Skin epidermis (tissue), 12 donors: Measurements from ENCODE around the gene KIRREL1.

Experiments used
- H3K27ac ChIP-seq, 21 experiments: fragments of 200-600 bp; sonication (generic) in 11 of 21; one replicate each; pipeline ENCODE4 v1.5.0; 2020; ENCODE audit warnings: mild to moderate bottlenecking in 3 of 21, inconsistent platforms in 2 of 21, moderate library complexity in 2 of 21
- H3K4me3 ChIP-seq, 7 experiments: fragments of 200-600 bp; sonication (generic) in 2 of 7; one replicate each; pipeline ENCODE4 v1.5.0; 2020; ENCODE audit warnings: inconsistent platforms in 2 of 7, mild to moderate bottlenecking in 2 of 7, moderate library complexity in 1 of 7

KIRREL1 gene

DNA sequence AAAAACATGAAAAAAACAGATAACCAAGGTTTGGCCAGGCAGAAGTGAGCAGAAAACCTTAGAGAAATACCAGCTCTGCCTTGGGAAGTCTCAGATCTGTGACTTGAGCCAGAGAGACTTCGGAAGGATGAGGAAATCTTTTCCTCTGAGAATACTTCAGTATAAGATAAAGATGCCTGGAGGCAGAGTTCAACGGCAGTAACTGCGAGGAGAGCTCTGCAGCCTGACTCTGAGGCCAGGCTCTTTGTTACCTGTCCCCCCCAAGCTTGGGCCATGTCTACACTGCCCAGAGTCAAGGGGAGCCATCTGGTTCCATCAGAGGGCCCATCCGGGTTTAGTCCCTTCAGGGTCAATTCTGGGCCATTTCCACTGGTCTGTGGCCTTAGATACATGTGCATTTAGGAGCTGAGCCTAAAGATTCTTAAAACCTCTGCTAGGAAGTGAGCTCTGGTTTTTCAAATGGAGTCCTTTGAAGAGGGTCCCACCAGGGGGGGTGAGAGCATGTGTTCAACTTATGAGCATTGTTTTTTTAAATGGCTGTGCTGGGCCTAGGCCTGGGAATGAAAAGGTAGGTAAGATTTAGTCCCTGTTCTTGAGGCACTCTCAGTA lies 8.7 kb downstream of the KIRREL1 start:
- peak overlapping the region in 14 of 21 experiments; percentile 14 to 76 (median 58) for H3K27ac ChIP-seq

DNA sequence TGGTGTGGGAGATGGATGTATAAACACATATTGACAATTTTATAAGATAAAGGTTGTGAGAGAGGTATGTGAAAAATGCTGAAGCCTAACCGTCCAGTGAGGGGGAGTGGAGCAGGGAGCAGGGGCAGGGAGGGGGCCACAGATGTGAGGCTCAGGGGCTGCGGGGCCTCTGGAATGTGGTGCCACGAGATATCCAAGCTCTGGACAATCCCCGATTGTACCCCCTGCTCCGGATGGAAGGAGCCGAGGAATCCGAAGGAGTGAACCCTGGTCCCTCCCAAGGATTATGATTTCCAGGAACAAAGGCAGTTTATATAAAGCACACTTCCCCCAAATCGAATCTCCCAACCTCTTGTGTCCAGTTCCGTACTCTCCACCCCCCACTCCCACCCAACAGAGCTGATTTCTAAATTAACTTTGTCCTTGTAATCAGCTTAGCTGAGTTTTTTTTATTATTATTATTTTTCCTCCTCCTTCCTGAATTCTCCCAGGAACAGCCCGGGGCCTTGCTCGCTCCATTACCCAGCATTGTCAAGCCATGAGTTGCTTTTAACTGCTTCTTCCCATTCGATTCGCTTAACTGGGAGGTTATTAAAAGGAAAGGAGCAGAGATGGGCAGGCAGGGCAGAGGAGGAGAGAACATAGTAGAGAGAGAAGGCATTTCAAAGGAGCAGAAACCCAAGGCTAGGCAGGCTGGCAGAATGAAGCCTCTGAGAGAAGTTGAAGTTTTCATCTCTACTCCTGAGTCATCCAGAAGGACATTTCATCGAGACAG lies 9.4 kb downstream of the KIRREL1 start:
- peak overlapping the region in 17 of 21 experiments; percentile 15 to 76 (median 60) for H3K27ac ChIP-seq
- H3K4me3 ChIP-seq: no peak overlapping the region

More for the DNA sequence above, 8.7 kb downstream of the KIRREL1 start:
- no peak overlapping the region for H3K4me3 ChIP-seq

DNA sequence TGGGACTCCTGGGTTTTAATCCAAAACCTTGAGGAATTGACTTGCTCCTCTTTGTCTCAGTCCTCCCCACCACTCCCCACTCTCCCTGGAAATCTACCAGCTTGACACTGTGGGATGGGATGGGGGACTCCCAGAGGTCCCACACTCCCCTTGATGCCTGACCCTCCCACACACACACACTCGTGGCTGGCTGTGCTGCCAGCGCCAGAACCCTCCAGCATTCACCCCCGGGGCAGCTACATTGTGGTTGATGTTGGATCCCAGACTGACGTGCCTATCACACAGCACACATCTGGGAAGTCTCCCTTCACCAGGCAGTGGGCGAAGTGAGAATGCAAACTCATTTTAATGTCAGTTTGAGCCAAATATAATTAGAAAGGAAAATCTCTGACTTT lies 10.0 kb downstream of the KIRREL1 start:
- Histone ChIP-seq H3K4me3 (no peak overlapping the region), H3K27ac (peak overlapping the region in 17 of 21 experiments; percentile 15 to 76 (median 60))

DNA sequence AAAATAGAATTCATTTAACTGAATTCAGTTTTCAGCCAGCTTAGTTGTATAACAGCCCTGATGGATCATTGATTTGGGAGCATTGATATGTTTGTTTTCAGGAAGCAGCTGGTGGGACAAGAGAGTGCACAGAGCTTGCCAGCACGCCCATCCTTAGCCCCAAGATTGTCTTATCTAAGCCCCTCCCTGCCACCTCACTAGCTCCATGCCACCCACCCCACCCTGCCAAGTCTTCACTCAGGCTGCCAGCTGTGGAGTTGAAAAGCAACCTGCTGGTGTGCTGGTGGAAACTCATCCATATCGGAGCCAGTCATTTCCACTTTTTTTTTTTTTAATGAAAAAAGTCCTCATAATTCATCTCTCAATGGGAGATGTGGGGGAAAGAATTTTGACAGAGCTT lies 11.8 kb downstream of the KIRREL1 start:
- Histone ChIP-seq H3K4me3 (no peak overlapping the region), H3K27ac (peak overlapping the region in 3 of 21 experiments; percentile 20 to 88 (median 80))

DNA sequence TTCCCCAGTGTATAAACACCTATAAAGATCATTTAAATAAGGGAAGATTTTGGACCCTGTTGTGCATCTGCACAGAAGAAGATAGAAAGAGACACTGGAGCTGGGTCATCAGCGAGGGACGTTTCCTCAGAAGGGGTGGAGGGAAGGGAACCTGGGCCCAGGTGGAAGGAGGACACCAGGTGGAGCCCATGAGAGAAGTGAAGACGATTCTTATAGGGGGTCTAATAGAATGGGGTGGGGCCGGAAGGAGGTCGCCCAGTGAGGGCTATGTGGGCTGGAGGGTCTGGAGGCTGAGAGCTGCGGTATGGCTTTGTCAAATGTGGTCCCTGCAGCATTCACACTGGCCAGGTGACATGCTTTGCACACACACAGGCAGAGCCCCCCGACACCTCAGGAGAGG lies 13.7 kb downstream of the KIRREL1 start:
- peak overlapping the region in 18 of 21 experiments; percentile 12 to 90 (median 80) for H3K27ac ChIP-seq

DNA sequence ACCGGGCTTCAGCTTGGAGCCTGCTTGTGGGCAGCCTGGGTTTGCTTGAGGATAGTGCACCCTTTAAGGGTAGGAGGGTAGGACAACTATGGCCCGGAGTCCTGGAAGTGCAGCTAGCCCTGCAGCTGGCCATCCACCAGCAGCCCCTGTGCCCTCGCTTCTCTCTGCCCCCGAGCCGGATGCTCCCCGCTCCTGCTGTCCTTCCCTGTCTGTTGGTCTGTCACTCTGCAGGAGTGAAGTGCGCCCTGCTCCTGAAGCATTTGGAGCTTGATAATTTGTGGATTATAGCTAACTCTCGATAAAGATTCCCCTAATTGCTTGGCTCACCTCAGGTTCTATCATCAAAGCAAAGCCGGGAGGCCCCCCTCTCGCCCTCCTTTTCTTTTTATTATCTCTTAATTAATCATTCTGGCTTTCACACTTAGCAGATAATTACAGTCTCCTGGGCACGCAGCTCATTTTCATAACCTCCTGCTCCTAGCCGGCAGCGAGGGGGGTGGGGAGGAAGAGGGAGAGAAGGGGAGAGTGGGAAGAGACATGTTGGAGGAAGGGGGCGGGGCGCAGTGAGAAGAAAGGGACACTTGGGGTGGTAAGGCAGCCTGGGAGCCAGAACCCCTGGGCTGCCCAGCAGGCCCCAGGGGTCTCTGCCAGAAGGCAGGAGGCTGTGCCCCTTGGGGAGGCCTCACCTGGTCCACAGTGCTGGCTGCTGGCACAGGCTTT lies 14.4 kb downstream of the KIRREL1 start:
- H3K27ac ChIP-seq: peak overlapping the region in 20 of 21 experiments; percentile 11 to 90 (median 78)
- H3K4me3 ChIP-seq: no peak overlapping the region

More for the DNA sequence above, 13.7 kb downstream of the KIRREL1 start:
- no peak overlapping the region for H3K4me3 ChIP-seq

DNA sequence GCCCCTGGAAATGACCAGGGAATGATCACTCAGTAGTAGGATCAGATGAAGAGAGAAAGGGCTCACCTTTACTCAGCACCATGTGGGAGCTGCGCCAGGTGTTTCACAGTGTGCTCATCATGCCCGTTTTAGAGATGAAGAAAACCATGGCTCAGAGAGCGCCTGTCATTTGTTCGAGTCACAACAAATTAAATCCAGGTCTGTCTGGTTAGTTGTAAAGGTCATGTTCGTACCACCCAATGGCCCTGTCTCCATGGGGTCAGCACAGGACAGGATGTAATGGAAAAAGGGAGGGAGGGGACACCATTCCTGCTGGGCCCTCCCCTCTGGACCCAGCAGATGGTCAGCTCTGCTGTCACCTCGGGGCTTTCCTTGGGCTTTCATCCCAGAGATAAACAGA lies 15.2 kb downstream of the KIRREL1 start:
- H3K4me3 ChIP-seq: no peak overlapping the region
- peak overlapping the region in 20 of 21 experiments; percentile 6 to 90 (median 78) for H3K27ac ChIP-seq

DNA sequence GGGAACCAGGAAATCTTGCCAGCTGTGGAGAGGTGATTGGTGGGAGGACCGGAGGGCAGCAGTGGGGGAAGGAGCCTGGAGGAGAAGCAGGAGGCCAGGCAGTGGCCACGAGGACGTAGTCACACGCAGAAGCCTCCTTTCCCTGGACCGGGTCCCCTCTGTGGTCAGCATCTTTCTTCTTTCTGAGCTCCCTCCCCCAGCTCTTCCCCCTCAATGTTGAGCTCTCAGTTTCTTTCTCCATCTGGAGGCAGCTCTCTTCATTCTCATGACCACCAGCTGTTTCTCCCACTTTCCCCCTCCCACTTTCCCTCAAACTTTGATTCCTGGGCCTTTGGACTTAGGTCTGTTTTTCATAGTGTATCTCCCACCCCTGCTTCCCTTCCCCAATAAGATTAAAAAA lies 18.3 kb downstream of the KIRREL1 start:
- peak overlapping the region in 20 of 21 experiments; percentile 1 to 90 (median 80) for H3K27ac ChIP-seq
- H3K4me3 ChIP-seq: no peak overlapping the region

DNA sequence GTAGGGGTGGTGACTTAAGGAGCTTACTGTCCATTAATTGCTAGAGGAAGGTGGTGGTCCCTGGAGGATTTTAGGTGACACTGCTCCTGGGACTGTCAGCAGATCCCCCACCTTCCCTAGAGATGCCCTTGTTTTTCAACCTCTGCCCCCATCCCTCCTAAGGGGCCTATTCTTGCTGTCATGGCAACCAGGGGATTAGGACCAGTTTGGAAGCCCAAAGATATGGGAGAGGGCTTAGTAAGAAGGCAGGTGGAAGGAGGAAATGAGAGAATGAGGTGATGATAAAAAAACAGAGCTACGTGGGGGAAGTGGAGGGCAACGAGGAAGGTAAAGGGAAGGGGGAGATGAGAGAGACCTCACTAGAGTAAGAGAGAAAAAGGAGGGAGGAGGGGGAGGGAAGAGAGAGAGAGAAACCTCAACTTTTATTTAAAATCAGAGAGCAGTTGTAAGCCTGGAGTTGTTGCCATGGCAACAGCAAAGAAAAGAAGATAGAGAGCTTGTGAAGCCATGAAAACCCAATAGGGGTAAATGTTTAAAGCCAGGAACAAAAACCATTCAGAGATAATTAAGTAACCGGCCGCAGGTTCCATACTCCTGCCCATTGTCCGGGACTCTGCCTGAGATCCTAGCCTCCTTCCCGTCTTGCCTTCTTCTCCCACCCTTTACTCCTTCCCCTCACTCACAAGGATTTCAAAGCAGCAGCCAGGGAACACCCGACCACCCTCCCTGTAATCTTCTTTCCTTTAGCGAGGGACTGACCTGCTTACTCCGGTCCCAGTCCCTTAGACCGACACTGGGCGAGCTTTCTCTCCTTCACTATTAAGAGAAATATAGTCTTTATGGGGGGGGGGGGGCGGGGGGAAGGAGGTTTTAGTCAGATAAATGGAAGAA lies 20.6 kb downstream of the KIRREL1 start:
- no peak overlapping the region for H3K4me3 ChIP-seq
- peak overlapping the region in 8 of 21 experiments; percentile 1 to 55 (median 29) for H3K27ac ChIP-seq

DNA sequence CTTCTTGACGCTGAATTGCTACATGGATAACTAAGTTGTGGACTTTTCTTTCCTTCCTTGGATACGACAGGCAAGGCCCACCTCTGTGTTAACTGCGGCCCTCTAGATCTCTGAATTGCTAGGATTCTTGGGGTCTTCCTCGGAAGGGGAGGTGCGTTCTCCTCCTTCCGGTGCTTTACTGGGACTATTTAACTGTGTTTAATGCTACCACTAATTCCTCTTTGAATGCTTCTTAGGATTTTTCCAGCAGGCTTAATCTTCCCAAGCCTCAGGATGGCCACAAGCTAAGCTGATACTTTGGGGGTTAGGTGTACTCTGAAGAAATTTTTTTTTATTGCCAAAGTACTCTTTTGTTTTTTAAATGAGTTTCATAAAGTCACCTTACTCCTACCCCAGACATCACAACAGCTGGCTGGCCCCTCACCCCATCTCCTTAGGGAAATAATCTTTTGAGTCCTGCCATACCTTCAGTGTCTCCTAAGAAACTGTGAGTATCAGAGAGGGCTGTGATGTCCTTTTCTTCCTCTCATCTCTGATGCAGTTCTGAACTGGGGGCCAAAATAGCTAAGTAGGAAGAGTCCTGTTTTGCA lies 21.4 kb downstream of the KIRREL1 start:
- H3K4me3 ChIP-seq: no peak overlapping the region
- peak overlapping the region in 5 of 21 experiments; percentile 25 to 55 (median 53) for H3K27ac ChIP-seq

DNA sequence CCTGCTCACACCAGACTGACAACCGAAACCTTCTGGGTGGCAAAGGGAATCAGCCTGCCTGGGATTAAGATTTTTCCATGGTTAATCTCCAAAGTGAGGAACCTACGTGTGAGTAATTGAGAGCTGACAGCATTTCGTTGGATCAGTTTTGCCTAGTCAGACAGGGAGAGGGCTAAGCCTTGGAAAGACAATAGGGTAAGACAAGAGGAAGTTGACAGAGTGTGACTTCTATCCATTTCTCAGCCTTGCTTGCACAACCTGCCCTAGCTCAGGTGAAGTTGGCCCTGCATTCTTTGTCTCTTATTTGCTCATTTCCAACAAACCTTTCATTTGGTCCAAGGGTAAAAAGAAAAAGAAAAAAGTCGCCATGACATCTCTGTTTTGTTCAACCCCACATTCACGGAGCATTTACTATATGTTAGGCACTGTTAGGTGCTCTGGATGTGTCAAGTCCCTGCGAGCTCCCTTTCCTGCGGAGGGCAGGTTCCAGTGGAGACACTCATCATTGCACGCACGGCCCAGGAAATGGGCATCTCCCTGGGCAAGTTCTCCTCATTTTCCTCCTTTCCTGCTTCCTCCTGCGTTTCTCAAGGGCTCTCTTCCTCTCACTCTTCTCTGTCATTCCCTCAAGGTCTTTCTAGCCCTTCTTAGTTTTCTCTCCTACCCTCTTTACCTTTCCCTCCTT lies 23.3 kb downstream of the KIRREL1 start:
- peak overlapping the region in 19 of 21 experiments; percentile 29 to 91 (median 77) for H3K27ac ChIP-seq

DNA sequence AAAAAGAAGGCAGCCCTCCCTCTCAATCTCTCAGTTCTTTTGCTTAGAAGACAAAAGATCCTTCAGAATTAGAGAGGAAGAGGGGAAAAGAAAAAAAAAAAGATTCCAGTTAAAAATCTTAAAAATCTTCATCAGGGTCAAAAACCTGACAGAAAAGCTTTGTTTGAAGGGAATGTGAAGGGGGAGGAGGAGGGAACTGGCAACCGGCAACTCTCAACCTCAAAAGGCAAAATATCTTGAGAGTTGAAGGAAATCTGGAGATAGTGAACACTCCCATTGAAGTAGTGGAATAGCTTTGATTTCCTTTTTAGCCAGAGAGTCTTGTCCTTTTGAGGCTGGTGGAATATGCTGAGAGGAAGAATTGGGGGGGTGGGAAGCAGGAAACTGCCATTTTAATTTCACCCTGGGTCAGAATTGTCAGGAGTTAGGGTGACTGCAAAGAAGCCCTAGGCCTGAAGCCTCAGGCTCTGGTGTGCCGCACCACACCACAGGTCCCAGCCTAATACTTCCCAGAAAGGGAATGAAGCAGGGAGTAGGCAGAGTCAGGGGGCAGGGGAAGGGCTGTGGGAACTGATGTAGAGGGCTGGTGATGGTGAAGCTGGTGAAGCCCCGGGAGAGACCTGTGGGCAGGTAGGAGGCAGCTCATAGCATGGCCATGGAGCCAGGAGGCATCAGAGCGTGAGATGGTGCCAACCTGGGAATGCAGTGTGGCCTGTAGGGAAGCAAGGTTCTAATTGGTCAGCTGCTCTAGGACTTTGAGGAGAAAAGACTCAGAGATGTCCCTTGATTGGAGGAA lies 24.6 kb downstream of the KIRREL1 start:
- Histone ChIP-seq H3K4me3 (no peak overlapping the region), H3K27ac (peak overlapping the region in 20 of 21 experiments; percentile 27 to 91 (median 76))

More for the DNA sequence above, 23.3 kb downstream of the KIRREL1 start:
- H3K4me3 ChIP-seq: no peak overlapping the region

DNA sequence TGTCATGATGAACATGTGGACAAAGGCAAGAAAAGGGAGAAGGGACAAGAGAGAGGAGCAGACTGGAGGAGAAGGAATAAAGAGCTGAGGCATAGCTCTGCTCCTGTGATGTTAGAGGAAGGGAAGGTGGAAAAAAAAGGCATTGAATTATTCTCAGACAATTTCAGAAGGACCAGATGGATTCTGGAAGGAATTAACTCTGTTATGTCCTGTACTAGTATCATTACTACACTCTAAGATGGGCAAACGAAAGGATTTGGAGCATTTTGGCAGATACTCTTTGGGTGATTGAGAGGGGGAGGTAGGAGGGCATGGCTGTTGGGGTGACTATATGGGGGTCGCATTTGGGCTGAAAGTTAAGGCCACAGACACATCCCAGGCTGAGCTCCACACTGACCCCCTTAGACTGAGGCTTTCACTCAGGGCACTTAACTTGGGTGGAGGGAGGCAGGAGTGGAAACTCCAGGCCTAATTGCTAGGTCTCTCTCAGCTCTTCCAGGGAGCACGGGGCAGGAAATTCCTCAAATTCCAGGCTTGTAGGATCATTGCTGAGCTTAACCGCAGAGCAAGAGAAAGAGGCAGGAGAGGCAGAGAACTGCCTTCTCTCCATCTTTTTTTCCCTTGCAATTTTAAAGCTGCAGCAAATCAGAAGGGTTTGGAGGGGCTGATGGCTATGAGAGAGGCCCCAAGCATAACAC lies 25.9 kb downstream of the KIRREL1 start:
- H3K4me3 ChIP-seq: no peak overlapping the region
- H3K27ac ChIP-seq: peak overlapping the region in 20 of 21 experiments; percentile 27 to 91 (median 76)

DNA sequence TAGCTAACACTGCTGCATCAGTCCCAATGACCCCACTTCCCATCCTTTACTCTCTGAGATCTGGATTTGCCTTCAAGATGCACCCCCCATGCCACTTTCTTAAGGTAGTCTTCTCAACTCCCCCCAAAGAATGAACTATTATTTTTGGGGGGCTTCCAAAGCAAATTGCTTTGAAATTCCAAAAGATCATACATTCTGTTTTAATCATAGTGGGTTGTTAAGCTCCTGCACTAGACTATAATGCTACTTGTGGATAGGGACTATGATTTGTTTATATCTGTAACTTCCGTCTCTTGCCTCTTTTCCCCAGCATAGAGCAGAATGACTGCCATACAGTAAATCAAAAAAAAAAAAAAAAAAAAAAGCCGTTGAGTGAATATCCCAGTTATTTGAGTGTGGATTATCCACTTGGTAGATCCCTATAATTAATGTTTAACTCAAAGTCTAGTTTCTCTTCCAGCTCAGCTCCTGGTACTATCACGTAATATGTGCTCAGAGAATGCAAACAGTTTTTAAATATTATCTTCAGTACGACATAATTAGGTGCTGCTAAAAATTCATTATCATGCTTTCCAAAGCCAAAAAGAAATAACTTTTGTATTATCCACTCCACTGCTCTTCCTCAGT lies 26.9 kb downstream of the KIRREL1 start:
- peak overlapping the region in 20 of 21 experiments; percentile 25 to 91 (median 76) for H3K27ac ChIP-seq
- H3K4me3 ChIP-seq: no peak overlapping the region

DNA sequence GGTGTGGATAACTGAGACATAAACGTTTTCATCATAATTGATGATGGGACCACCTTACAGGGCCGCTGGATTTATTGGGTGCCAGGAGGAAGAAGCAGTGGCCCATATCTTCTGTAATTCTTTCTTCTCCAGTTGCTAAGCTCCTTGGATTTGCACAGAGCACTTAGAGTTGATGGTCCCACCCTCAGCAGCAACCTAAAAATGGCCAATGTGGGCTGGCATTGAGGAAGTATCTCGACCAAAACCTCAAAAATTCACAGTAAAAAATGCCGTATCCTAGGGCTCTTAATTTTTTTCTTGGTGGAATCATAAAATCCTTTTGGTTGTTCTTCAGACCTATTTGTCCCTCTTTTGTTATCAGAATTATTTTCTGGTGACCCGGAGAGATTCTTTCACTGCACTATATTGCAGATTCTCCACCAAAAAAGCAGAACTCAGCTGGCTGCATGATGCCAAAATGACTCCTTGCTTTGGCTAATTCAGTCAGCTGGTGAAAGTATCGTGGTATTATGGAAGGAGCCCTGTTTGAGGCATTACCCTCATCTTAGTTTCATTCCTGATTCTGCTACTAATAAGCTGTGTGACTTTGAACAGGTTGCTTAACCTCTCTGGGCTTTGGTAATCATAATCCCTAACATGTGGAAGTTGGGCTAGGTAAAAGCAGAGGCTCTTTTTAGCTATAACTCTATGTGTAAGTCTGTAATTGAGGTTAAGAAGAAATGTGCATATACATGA lies 27.6 kb downstream of the KIRREL1 start:
- peak overlapping the region in 18 of 21 experiments; percentile 2 to 91 (median 60) for H3K27ac ChIP-seq
- H3K4me3 ChIP-seq: no peak overlapping the region

DNA sequence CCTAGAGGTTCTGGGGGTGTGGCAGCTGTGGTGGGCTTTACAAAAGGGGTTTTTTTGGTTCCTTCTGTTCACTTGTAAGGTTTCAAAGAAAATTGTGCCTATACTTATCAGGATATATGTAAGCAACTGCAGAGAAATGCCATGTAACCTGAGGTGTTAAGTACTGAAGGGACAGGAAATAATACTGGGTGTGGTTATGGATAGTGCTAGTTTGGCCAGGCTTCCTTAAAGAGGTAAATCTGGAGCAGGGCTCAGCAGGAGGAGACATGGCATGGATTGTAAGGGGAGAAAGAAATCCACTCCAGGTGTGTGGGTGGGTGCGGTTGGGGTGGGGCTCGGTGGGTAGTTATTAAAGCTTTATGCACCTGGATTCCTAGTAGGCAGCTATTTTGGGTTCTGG lies 28.3 kb downstream of the KIRREL1 start:
- H3K4me3 ChIP-seq: no peak overlapping the region
- peak overlapping the region in 15 of 21 experiments; percentile 2 to 91 (median 56) for H3K27ac ChIP-seq
